NCI-H2029 (cell line): ENCODE data around the gene NPDC1.

ENCODE experiments used
- DNase-seq: peaks from one replicate; lab custom pipeline; 2025; lab: John Stamatoyannopoulos, UW

NPDC1 gene

DNA sequence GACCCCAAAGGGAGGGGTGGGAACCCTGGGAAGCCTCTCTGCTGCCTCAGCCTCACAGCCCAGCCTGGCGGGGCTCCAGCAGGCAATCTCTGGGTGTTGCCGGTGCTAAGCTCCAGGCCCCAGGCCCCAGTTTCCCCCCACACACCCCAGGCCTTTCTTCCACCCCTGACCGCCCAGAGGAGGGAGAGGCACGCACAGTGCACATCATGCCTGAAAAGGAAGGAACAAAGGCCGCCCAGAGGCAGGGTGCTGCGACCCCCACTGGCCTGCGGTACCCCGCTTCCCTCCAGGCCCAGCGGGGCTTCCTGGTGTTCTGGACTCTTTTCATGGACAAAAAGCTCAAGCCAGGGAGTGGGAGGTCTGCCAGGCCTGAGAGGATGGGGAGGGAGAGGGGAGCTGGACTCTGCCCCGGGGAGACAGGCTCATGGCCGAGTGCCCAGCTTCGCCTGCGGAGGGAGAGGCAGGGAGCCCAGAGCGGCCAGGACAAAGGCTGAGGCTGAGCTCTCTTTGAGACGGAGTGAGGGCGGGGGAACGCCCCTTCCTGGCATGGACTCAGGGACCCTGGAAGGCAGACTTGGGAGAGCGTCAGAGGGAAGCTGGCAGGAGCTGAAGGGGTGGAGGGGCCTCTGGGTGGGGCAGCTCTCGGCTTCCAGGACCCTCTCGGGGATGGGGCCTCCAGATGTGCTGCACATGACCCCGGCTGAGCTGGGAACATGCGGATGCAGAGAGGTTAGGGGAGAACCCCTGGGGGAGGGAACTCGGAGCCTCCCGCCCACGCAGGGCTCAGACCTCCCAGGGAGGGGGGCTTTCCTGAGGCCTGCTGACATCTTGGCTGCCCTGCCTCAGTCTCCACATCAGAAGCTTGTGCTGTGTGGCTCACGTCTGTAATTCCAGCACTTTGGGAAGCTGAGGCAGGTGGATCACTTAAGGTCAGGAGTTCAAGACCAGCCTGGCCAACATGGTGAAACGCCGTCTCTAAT lies 9.7 kb upstream of the NPDC1 start:
- peak; percentile 65 for DNase-seq

DNA sequence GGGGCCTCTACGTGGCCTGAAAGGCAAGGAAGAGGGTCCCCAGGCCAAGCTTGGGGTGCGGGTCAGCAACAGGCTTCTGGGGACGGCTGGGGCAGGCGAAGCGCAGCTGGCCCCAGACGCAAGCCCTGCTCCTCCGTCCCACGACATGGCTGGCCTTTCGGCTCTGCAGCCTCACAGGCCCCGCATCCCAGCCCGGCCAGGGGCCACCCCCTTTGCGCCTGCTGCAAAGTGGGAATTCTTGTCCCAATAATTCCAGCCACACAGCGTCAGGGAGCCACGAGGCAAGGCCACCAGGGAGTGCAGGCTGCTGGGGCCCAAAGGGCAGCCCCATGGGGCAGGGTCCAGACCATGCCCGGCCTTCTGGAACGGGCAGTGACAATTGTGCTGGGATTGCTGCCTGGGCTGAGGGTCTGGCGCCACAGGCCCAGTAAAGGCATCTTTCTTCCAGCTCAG lies 9.0 kb upstream of the NPDC1 start:
- no peak for DNase-seq

DNA sequence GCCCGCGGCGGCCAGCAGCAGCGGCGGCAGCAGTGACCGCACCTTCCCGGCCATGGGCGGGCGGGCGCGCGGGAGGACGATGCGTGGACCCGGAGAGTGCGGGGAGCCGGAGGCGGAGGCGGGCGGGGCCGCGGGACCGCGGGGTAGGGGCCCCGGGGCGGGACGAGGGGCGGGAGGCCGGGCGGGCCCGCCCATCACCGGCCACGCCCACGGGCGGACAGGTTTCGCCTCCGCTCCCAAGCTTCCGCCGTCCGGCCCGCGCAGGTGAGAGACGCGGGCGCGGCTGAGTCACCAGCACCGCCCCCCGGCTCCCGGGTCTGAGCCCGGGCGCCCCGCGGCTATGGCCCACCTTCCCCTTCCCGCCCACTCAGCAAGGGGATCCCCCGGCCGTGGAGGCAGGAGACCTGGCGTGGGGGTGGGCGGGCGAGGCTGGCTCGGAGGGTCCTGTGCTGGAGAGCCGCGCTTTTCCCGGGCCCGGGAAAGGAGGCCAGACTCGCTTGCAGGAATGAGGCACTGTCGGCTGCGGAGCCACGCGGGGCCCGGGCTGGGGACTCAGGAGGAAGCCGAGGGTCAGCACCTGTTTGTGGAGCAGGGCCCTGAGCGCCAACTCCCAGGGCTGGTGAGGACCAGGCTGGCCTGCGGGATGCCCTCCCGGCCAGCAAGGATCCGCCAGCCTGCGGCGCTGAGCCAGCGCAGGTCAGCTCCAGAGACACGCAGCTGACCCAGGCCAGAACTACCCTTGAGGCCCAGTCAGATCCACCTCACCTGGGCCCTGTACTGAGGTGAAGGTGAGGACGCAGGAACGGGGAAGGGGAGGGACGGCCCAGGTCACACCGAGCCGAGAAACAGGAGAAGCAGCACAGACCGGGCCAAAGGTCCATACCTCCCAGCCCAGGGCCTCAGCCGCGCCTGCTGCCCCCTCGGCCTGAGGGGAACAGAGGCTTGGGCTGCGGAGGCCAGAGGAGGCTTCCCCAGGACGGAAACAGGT lies 8.3 kb upstream of the NPDC1 start, which contains the start of gene ENTPD2:
Gene ENTPD2 (minus strand): TSS at position 118 of the 988 bp plus-strand sequence. CDS start 64 bp downstream, at position 54.
- peak; percentile 57 for DNase-seq

DNA sequence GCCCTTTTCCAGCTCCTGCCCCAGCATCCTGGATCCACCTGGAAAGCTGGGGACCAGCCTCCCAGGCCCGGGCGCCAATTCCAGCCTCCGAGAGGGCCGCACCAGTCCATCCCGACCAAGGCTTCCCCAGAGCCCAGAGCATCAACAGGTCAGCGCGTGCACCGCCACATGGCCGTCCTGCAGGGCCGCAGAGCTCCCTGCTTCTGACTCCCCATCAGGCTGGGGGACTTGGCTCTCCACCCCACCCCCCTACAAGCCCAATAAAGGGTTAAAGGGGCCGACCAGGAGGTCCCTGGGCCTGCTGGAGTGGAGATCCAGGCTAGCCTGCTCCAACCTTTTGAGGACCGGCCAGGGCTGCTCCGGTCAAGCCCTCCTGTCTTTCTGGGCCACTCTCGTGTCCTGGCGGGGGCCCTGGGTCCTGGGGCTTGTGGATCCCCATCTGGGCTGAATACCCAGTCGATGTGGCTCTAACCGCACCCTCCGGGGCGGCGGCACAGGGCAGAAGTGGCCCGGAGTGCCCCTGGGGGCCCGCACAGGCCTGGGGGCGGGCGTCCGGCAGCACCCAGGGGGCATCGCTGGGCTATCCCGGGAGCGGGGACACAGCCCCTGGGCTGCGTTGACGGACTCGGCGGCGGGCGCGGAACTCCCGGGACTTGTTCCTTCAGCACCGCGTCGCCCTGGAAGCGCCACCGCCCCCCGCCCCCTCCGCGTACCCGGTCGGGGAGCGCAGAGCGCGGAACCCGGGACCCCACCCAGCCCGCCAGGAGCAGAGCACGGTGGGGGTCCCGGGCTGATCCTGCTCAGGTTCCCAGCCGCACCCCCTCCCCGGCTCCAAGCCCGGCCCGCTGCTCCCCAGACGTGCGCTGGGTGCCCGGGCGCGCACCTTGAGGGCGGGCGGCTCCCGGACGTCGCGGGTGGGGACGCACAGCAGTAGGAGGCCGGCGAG lies 7.3 kb upstream of the NPDC1 start:
- no peak for DNase-seq

DNA sequence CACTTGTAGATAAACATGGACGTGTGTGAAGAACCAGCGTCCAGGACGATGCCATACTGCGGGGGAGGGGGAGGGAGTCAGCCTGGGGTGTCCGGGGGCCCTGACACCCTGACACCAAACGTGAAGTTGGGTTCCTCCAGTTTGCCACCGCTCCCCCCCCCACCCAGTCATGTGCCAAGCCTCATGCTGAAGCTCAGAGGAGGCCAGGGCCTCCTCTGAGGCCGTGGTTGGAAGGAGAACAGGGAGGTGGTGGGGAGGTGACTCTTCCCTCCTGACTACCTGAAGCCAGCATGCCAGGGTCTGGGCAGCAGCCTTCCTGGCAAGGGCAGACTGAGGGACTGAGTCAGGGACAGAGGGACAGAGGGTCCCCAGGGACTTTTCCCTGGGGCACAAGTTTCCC lies 6.3 kb upstream of the NPDC1 start:
- no peak for DNase-seq

DNA sequence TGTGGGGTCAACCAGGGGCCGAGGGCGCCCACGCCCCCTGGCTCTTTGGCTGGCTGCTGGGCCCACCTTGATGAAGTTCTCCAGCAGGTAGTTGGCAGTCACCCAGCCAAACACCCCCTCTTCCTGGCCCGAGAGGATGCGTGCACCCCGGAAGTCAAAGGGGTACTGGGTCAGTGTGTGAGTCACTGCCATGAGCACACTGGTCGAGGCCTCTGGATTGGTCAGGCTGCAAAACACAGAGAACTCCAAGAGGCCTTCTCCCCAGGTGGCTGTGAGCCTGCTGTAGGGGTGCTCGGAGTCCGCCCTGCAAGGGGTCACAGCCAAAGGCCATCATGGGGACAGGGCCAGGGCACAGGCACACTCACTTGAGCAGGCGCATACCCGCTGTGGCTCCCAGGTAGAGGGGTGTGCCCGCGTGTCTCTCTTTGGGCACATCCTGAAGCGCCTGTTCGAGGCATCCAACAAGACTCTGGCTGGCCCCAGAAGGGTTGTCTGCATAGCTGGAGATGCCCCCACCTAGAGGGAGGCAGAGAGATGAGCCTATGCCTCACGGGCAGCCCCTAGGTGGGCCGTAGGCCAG lies 5.3 kb upstream of the NPDC1 start:
- no peak for DNase-seq

GRCh38 chr9:137050570-137050969 lies 4.6 kb upstream of the NPDC1 start:
- no peak for DNase-seq

- DNase-seq = peak; percentile 58
Measured at GRCh38 chr9:137049544-137050449, 3.8 kb upstream of the NPDC1 start.

- DNase-seq = peak; percentile 45
Measured at GRCh38 chr9:137048655-137049543, 2.9 kb upstream of the NPDC1 start.

- no peak for DNase-seq
Measured at GRCh38 chr9:137045294-137046087, 486 bp downstream of the NPDC1 start.

DNA sequence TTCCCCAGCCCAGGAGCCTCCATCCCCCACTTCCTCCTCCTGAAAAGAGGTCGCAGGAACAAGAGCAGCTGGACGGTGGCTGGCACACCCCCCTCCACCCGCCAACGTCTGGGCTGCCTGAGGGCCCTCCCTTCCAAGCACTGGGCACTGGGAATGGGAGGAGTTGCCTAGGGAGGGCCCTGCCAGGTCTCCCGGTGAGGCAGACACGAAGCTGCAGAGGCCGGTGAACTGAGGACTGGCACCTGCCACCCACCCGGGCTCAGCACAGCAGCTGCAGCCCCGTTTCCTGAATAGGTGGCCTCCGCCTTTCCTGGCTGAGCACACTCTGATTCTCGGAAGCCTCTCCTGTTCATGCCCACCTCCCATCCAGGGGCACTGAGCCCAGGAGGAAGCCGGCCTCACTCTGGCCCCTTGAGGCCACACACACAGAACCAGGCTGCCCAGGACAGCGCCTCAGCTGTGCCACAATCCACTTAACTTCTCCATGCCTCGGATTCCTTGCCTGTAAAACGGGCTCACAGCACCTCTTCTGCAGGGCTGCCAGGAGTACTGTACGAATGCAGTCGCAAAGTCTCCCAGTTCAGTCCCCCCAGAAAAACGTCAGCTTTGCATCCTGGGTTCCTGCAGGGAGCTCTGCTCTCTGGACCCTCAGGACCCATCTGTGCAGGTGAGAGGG lies 1.3 kb downstream of the NPDC1 start:
- peak; percentile 92 for DNase-seq

GRCh38 chr9:137044037-137044436 lies 1.9 kb downstream of the NPDC1 start:
- no peak for DNase-seq

DNA sequence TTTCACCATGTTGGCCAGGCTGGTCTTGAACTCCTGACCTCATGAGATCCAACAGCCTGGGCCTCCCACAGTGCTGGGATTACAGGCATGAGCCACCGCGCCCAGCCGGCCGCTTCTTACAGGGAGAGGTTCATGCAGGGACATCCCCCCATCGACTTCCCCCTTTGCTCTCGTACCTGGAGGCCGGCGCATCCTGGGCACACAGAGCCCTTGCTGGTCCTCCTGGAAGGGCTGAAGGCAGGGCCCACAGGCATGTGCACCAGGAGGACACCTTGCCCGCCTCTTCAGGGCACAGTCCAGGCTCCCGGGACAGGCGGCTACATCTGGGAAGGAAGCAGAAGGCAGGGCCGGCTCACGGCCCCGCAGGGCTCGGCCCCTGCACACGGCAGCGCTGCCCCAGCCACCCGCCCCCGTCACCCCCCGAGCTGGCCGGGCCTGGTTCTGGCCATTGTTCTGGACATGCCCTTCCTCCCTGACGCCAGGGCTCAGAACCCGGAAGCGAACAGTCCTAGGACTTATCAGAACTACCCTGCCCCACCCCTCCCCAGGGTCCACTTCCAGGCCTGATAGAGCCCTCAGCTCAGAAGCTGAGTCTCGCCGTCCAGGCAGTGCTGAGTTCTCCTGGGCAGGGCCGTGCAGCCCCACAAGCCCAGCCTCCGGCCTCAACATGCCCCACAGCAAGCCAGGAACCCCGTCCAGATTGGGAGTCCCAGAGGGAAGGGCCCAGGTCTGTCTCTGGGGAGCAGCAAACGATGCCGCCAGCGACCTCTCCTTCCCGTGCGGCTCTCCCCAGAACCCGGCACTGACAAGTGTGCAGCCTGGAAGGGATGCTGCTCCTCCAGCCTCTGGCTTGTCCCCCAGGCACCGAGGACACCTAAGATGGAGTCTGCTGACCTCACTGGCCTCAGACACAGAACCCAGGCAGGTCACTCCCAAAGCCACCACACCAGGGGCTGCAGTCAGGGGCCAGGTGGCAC lies 2.9 kb downstream of the NPDC1 start:
- no peak for DNase-seq

DNA sequence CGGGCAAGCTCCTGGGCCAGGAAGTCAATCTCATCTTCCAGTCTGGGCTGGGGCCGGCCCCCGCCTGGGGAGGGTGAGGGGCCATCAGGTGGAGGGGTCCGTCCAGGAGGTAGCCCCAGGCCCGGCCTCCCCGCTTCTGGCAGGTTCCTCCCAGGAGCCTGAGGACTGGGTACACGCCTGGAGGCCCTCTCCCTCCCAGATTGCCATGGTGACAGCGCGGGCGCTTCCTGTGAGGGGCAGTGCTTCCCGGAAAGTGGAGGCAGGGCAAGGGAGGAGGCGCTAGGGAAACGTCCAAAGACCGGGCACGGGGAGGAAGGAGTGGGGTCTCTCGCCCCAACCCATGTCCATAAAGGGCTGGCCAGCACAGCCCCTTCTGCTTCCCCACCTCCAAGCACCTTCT lies 4.9 kb downstream of the NPDC1 start:
- no peak for DNase-seq

GRCh38 chr9:137040568-137040967 lies 5.4 kb downstream of the NPDC1 start:
- no peak for DNase-seq
